ENCODE data around the gene C14orf119.

Gene C14orf119

GRCh38 chr14:23062002-23062401 is 33.3 kb upstream of the C14orf119 start:
- no peak for FAIRE-seq

- FAIRE-seq, result no peak
Measured at GRCh38 chr14:23063601-23064000, 31.7 kb upstream of the C14orf119 start.

- no peak for FAIRE-seq
Measured at GRCh38 chr14:23066368-23066767, 28.9 kb upstream of the C14orf119 start.

- no peak for FAIRE-seq
Measured at GRCh38 chr14:23066855-23067744, 28.2 kb upstream of the C14orf119 start.

- FAIRE-seq, result no peak
Measured at GRCh38 chr14:23067847-23068788, 27.2 kb upstream of the C14orf119 start.

GRCh38 chr14:23068789-23069412 is 26.4 kb upstream of the C14orf119 start:
- FAIRE-seq, result no peak

GRCh38 chr14:23069413-23069806 is 25.9 kb upstream of the C14orf119 start:
- no peak for FAIRE-seq

- no peak for FAIRE-seq
Measured at GRCh38 chr14:23070262-23071129, 24.8 kb upstream of the C14orf119 start.

- FAIRE-seq, result no peak
Measured at GRCh38 chr14:23071244-23071920, 23.9 kb upstream of the C14orf119 start.

GRCh38 chr14:23071921-23072539 is 23.3 kb upstream of the C14orf119 start:
- no peak for FAIRE-seq

- no peak for FAIRE-seq
Measured at GRCh38 chr14:23074906-23075305, 20.4 kb upstream of the C14orf119 start.

GRCh38 chr14:23076785-23077408 is 18.4 kb upstream of the C14orf119 start:
- FAIRE-seq, result no peak

- no peak for FAIRE-seq
Measured at GRCh38 chr14:23077962-23078361, 17.3 kb upstream of the C14orf119 start.

- FAIRE-seq, result no peak
Measured at GRCh38 chr14:23078692-23079116, 16.6 kb upstream of the C14orf119 start.

GRCh38 chr14:23079716-23080115 is 15.6 kb upstream of the C14orf119 start:
- FAIRE-seq, result no peak

- no peak for FAIRE-seq
Measured at GRCh38 chr14:23080474-23080873, 14.8 kb upstream of the C14orf119 start.

GRCh38 chr14:23085458-23085857 is 9.8 kb upstream of the C14orf119 start:
- no peak for FAIRE-seq

- FAIRE-seq, result no peak
Measured at GRCh38 chr14:23086565-23086964, 8.7 kb upstream of the C14orf119 start.

GRCh38 chr14:23089498-23090253 is 5.6 kb upstream of the C14orf119 start:
- no peak for FAIRE-seq

- no peak for FAIRE-seq
Measured at GRCh38 chr14:23090254-23090636, 5.1 kb upstream of the C14orf119 start.
